ENCODE data around the gene SUN5.

SUN5 gene, protein sequence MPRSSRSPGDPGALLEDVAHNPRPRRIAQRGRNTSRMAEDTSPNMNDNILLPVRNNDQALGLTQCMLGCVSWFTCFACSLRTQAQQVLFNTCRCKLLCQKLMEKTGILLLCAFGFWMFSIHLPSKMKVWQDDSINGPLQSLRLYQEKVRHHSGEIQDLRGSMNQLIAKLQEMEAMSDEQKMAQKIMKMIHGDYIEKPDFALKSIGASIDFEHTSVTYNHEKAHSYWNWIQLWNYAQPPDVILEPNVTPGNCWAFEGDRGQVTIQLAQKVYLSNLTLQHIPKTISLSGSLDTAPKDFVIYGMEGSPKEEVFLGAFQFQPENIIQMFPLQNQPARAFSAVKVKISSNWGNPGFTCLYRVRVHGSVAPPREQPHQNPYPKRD

DNA sequence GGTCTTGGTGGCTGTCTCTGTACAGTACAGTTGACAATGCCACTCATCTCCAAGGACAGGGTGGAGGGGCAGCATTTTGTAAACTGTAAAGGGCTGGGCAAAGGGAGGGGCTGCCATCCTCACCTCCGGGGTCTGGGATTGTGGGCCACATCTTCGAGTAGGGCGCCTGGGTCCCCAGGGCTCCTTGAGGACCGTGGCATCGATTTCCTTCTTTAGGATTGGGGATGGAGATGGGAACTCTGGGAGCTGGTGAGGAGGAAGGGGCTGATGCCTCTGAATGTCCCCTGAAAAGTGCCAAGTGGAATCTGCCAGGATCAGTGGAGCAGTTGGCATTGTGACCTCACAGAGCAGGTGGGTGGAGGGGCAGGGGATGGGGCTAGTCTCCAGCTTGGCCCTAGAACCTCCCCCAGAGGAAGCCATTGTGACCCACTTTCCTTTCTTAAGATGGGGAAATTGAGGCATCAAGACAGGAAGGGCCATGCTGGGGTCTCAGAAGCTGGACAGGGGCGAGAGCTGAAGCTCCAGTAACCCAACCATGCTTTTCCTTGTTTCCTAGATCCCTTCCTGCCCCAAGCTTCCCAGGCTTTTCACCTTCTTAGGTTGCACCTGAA, at the start of gene SUN5:
Gene SUN5 (minus strand): TSS at position 293 of the 611 bp plus-strand sequence. CDS start 93 bp downstream, at position 200.
- DNase-seq: no peak

DNA sequence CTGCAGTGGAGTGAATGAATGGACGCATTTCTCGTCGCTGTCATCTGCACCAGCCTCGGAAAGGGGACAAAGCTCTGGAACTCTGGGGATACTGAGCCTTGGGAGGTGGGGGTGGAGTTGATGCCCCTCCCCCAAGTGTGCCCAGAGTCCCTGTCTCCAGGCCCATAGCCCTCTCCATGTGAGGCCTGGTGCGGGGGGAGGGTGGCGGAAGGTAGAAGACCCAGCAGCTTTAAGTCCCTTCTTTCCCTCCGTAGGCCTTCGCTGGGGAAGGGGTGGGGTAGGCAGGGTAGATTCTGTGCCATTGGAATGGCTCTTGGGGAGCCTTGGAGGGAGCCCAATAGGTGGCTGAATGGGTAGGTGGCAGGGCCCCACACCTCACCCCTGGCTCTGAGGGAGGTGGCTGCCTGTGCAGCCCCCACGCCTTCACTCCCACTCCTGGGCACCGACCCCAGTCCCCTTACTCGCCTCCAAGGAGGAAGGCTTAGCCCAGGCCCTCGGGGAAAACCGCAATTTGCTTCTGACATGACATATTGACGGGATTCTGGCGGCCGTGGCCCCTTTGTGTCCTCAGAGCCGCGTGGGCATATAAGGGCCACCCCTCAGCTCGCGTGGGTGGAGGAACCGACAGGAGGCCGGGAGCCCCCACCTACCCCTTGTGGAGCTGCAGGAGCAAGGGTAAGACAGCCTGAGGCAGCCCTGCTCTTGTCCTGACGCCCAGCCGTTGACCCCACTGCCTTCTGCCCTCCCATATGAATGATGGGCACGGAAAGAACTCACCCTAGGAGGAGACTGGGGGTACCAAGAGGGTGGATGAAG, 49.3 kb upstream of the SUN5 start, which contains the start of gene BPIFB3:
Gene BPIFB3 (plus strand): TSS at position 613 of the 816 bp plus-strand sequence. CDS start 1,533 bp downstream, outside the sequence.
- DNase-seq: no peak

DNA sequence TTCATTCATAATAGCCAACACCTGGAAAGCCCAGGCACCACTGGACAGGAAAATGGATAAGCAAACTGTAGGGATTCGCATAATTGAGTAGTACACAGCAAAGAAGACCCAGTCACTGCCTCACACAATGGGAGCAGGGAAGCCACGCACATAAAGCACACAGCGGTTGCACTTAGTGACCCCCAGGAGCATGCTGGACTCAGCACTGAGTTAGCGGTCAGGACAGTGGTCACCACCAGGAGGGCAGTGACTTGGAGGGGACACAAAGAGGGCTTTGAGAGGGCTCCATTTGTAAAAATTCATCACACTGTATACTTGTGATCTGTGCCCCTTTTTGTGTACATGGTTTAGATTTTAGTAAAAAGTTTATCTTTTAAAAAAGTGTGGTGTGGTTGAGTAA, 47.1 kb upstream of the SUN5 start:
- no peak for DNase-seq

DNA sequence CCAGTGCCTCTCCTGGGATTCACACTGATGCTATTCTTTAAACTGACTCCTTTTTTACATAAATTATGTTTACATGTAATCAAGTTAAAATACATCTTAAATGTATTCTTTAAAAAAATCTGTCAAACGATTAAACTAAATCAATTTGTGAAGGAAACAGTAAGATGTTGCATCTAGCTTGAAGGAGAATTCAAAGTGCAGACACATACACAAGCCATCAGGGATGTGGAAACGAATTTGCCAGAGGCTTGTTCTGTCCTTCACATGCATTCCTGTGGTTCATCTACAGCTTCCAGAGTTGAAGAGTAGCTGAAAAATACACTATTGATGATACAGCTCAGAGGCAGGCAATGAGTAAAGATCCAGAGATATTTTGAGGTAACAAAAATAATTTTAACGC, 42.2 kb upstream of the SUN5 start:
- DNase-seq: no peak

DNA sequence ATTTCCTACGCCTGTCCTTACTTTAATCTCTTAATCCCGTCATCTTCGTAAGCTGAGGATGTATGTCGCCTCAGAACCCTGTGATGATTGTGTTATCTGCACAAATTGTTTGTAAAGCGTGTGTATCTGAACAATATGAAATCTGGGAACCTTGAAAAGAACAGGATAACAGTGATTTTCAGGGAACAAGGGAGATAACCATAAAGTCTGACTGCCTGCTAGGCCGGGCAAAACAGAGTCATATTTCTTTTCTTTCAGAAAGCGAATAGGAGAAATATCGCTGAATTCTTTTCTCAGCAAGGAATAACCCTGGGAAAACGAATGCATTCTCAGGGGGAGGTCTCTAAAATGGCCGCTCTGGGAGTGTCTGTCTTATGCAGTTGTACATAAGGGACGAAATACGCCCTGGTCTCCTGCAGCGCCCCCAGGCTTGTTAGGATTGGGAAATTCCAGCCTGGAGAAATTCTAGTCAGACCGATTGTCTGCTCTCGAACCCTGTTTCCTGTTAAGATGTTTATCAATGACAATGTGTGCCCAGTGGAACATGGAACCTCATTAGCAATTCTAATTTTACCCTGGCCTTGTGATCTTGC, 41.0 kb upstream of the SUN5 start:
- DNase-seq: peak in 1 of 2 donors; percentile 6

DNA sequence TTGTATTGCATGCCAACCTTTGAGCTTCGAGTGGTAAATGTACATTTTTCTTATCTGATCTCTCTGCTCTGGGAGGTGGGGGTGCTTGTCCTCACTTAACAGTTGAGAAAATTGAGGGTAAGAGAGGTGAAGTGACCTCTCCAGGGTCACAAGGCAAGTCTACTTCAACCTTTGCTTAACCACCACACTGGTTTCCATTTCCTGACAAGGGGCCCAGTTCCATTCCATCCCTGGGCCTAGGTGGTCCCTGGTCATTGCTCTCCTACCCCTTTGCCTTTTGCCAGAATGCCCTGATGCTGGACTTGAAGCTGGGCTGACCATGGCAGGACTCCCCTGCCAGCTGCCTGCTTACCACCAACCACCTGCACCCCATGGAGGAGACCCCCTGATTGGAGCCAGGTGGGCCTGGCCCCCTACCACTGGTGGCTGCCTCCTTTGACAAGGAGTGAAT, 39.5 kb upstream of the SUN5 start:
- DNase-seq: no peak

DNA sequence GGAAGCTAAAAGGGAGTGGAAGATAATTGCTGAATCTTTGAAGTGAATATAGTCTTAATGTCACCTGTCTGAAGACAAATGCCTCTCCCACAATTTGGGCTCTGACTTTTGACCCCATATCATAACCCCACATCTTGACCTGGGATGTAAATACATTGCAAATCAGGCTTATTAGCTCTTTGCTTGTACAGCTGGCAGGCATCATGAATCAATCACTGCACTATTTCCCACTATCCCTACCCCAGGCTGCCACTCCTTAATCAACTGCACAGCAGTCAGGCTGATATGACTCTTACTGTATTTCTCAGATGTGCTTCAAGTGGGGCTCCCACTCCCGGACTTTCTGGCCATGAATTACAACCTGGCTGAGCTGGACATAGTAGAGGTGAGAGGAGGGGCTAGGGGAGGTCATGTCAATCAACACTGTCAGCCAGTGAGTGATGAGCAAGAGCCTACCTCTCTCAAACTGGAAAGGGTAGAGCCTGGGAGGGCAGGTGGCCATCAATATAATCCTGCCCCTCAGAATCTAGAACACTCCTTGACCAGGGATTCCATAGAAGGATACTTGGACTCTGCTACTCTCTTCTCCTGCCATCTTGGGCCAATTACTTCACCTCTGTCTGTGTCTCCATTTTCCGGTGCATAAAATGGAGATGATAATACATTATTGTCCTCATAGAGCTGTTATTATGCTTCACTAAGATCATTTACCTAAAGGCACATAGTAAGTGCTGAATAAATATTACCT, 38.9 kb upstream of the SUN5 start:
- DNase-seq: no peak

DNA sequence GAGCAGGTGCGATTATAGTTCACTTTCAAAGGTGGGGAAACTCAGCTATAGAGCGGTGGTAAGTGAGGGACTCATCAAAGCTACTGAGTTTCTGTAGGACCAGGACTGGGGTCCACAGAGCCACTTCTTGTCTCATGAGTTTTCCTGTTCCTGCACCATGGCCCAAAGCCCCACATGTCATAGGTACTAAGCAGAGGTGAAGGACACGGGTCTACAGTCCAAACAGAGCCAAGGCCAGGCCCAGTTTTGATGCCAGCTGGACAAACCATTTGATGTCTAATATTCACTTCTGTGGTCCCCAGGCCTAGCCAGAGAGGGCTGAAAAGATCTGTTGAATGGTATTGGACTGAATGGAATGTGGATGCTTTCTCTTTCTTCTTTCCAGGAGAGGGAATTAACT, 38.2 kb upstream of the SUN5 start:
- no peak for DNase-seq

DNA sequence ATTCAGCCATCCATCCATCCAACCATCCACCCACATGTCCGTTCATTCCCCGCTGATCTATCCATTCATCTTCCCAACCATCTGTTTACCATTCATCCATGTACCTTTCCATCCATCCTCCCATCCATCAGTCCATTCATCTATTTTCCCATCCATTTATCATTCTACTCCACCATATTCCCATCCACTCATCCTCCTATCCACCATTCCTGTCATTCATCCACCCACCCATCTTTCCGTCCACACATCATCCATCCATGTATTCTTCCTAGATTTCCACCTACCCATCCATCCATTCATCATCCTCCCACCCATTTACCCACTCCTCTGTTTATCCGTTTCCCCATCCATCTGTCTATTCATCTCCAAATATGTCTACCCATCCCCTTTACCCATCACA, 34.0 kb upstream of the SUN5 start:
- DNase-seq: no peak

DNA sequence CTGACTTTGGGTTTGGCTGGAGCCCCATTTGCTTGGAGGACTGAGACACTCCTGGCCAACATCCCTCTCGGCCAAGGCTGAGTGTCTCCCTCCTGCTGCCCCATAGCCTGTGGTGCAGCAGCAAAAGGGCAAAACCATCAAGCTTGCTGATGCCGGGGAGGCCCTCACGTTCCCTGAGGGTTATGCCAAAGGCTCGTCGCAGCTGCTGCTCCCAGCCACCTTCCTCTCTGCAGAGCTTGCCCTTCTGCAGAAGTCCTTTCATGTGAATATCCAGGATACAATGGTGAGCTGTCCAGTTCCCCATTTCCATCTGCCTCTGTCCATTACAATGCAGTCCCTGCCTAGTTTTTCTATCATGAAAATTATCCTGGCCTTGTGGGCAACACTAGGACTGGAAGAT, 33.2 kb upstream of the SUN5 start:
- DNase-seq: no peak

DNA sequence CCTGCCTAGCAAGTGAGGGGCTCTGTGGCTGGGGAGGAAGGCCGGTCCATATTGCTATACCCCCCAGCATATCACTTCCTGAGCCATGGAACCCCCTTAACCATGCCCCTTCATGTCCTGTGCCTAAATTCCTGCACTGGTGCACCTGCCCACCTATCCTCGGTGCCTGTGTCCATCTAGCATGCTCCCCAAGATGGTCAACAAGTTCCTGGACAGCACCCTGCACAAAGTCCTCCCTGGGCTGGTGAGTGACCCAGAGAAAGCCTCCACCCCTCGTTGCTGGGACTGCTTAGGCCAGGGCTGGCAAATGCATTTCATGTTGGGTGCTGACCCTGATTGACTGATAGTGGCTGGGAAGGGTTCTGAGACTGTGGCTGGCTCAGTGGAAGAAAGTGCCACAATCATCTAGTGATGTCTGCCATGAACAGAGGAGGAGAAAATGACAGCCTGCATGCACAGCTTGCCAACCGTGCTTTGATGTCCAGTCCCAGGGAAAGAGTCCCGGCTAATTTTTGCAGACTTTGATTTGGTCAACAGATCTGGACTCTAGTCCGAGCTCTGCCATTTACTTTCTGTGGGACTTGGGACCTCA, 30.8 kb upstream of the SUN5 start:
- no peak for DNase-seq

DNA sequence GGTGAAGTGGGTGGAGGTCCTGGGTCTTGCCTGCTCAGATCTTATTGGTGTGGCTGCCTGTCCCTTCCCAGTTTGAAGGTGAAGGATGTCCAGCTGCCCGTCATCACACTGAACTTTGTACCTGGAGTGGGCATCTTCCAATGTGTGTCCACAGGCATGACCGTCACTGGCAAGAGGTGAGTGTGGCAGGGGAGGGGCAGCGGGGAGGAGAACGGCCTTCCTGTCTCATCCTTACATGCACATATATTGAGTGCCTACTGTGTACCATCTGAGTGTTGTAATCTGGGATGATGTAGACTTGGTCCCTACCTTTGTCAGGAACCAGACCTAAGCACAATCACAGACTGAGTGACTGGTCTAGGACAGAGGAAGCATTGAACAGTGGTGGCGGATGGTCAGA, 29.9 kb upstream of the SUN5 start:
- DNase-seq: no peak

DNA sequence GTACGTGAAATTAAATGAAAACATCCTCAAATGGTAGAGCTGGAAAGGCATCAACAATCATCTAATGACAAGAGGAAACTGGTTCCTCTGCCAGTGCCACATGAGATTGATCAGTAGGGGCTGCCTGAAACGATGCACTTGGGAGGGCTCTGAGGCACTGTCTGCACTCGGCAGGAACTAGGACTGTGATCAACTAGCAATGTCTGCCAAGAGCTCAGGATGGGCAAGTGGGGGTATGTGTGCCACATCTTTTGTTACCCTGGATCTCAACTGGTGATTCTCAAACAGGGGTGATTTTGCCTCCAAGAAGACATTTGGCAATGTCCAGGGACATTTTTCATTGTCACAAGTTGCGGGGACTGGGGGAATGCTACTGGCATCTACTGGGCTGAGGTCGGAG, 29.1 kb upstream of the SUN5 start:
- DNase-seq: no peak

DNA sequence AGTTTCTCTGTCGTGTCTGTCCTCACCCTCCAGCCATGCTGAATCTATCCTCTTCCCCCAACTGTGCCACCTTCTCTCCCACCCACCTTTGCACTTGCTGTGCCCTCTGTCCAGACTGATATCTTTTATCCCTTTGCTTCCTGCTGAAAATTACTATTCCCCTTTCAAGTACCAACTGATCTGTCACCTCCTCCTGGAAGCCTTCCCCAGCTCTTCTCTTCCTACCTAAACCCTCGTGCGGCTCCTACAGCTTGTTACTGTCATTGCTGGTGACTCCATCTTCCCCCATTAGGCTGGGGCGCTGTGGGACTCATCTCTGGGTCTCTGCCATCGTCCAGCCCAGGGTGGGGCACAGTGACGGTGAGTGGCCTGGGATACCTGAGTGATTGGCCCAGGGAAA, 28.3 kb upstream of the SUN5 start:
- no peak for DNase-seq

DNA sequence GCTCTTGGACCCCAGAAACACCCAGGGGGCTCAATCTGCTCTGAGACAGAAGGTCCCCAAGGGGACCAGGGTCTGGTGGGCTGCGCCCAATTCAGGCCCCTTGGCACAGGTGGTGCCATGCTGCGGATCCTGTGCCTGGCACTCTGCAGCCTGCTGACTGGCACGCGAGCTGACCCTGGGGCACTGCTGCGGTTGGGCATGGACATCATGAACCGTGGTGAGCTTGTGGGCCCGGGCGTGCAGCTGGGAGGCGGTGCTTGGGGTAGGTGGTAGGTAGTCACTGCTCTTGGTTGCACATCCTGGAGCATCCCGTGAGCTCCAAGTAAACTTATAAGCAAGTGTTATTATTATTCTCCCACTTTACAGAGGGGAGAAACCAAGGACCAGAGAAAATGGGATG, 27.3 kb upstream of the SUN5 start, which contains the start of gene BPIFB6:
Gene BPIFB6 (plus strand): TSS at position 118 of the 400 bp plus-strand sequence. CDS start 0 bp downstream, at position 118.
- no peak for DNase-seq

DNA sequence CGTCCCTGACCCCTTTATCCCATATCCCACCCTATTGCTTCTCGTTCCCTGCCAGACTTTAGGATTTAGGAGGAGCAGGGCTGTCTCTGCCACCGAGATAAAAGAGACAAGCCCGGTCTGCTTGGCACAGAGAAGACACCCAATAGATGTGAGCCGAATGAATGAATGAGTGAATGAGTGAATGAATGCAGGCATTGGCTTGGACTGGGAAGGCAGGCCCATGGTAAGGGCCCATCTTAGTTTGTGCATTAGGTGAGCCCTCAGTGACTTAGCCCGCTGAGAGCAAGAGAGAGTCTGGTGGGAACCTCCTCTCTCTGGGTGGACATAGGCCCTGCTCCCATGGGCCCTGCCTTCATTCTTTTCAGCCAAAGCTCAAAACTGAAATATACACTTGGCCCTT, 26.3 kb upstream of the SUN5 start:
- DNase-seq: no peak

DNA sequence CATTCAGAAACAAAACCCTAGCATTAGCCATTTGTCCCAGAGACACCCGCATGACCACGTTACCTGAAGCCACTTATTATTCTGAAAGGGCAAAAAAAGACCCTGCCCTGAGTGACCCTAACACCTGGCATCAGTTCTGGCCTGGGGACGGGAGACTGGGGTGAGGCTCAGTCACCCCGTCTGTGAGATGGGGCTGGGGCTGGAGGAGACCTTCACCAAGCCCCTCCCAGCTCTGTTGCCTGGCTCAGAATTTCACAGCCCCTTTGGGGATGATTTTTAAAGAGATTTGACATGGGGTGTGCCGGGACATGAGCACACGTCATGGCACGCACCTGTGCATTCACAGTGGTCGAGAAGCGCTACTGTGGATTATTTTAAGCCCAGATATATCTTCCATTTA, 25.8 kb upstream of the SUN5 start:
- DNase-seq: no peak

DNA sequence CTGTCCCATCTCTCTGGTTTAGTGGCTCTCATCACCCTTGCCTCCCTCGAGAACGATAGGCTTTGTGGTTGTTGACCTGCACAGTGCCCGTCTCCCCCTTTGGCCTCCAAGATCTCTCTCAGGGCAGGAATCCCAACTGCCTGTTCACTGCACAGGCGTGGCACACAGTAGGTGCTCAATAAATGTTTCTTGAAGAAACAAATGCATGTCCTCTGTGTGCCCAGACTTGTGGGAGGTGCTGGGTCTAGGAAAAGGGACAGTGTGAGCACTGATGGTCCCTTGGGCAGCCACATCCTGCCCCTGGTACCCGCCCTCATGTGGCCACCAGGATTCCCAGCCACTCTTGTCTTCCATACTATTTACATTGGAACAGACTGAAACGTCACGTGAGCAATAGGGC, 24.6 kb upstream of the SUN5 start:
- DNase-seq: no peak

DNA sequence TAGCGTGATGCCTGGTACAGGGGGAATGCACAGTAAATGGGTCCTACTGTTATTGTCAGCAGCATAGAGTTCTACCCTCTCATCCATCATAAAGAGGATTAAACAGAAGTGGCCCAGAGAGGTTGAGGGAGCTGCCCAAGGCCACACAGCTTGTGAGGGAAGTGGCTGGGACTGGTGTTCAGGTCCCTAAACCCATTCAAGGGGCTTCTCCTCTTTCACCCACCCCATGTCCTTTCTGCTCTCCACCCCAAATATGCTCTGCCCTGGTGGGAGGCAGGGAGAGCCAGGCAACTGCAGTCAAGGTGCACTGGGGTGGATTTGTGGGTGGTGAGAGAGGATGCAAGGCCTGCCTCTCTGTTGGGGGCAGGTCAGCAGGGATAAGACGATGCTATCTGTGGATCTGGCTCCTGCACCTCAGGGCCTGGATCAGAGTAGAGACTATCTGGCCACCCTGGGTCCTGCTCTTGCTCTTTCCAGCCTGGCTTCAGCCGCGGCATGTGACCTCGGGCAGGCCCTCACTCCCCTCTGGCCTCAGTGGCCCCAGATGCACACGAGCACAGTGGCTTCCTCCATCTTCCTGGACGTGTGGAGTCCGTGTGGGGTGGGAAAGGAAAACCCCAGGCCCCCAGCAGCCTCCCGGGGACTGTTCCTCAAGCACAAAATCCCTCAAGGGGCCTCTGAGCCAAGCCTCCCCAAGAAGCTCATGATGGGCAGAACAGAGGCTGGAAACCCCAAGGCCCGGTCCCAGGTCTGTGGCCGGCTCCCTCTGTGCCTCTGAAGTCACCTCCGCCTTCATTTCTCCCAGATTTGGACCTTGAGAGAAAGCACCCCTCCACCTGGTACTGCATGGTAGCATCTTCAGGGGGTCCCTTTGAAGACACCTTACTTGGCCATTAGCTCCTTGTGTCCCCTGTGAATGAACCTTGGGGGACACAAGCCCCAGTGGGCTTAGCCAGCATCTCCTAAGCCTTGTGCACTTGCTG, 23.8 kb upstream of the SUN5 start:
- no peak for DNase-seq

Data from CD4-positive, alpha-beta T cell treated with Interleukin-4 for 1 hour (primary cell).